Spleen (tissue), 11 donors: ENCODE data around the gene SLAIN2. TPM values are rescaled to one million over a fixed set of nuclear protein-coding genes. Genes with fewer than 3 reads are reported as not detected.

Experiments
- DNase-seq: peaks from one replicate; pipeline ENCODE4 v3.0.0-alpha.2; 2020
- H3K27ac ChIP-seq, 8 donors: fragments of 200-600 bp; sonication (generic) in 7 of 8; 1 replicate in 4 of 8; 2 replicates in 4 of 8; pipeline versions ENCODE4 v1.5.0 to v1.8.0; 2016 to 2021; ENCODE audit warnings: inconsistent platforms in 4 of 8, mild to moderate bottlenecking in 4 of 8, moderate library complexity in 1 of 8
- H3K27me3 ChIP-seq, 7 donors: fragments of 200-600 bp; sonication (generic) in 6 of 7; replicated peaks in 1 of 7; 1 replicate in 4 of 7; 2 replicates in 3 of 7; pipeline versions ENCODE4 v1.5.0 to v1.8.0; 2016 to 2021; ENCODE audit warnings: inconsistent platforms in 3 of 7, mild to moderate bottlenecking in 1 of 7
- H3K36me3 ChIP-seq, 6 donors: fragments of 200-600 bp; sonication (generic) in 5 of 6; 1 replicate in 4 of 6; 2 replicates in 2 of 6; pipeline versions ENCODE4 v1.5.0 to v1.8.0; 2016 to 2021; ENCODE audit warnings: inconsistent platforms in 2 of 6
- H3K4me1 ChIP-seq, 6 donors: fragments of 200-600 bp; sonication (generic) in 5 of 6; 1 replicate in 3 of 6; 2 replicates in 3 of 6; pipeline versions ENCODE4 v1.5.0 to v1.8.0; 2016 to 2021; ENCODE audit warnings: inconsistent platforms in 3 of 6
- H3K4me3 ChIP-seq, 8 donors: fragments of 200-600 bp; sonication (generic) in 7 of 8; 1 replicate in 4 of 8; 2 replicates in 4 of 8; pipeline versions ENCODE4 v1.5.0 to v1.8.0; 2016 to 2021; ENCODE audit warnings: inconsistent platforms in 4 of 8, mild to moderate bottlenecking in 4 of 8, moderate library complexity in 2 of 8
- H3K9me3 ChIP-seq, 8 donors: fragments of 200-600 bp; sonication (generic) in 7 of 8; 1 replicate in 4 of 8; 2 replicates in 4 of 8; pipeline versions ENCODE4 v1.5.0 to v1.8.0; 2016 to 2021; ENCODE audit warnings: inconsistent platforms in 4 of 8
- CTCF ChIP-seq, 11 experiments: fragments of 200-600 bp in 7 of 11; fragments of 450-650 bp in 4 of 11; sonication (generic) in 4 of 11; IDR thresholded peaks in 8 of 11; conservative IDR thresholded peaks in 3 of 11; 1 replicate in 7 of 11; 2 replicates in 4 of 11; pipeline versions ENCODE4 v1.4.0 to v1.8.0; 2016 to 2021; ENCODE audit warnings: antibody characterized with exemption in 11 of 11, inconsistent platforms in 4 of 11, mild to moderate bottlenecking in 1 of 11
- POLR2A ChIP-seq, 3 donors: fragments of 450-650 bp; IDR thresholded peaks; one replicate each; pipeline ENCODE4 v1.5.1; 2017; ENCODE audit warnings: antibody characterized with exemption in 3 of 3, mild to moderate bottlenecking in 1 of 3
- POLR2AphosphoS5 ChIP-seq, 3 donors: sonication (generic); formaldehyde crosslinking; IDR thresholded peaks; one replicate each; pipeline ENCODE4 v1.5.1; 2017; ENCODE audit warnings: antibody characterized with exemption in 3 of 3
- WGBS, 5 donors: extraction: QIAGEN DNeasy Blood & Tissue Kit in 3 of 5; methylation state at CpG; one replicate each; pipeline versions ENCODE4 v1.1.5 to v1.1.7; 2013 to 2018; 5-methylcytosine and 5-hydroxymethylcytosine counted together
- intact Hi-C: fragments of 100-400 bp; cut with DNase I; formaldehyde crosslinking; loops from one replicate; pipeline ENCODE4 v1.15.0; 2023; ENCODE audit warnings: low total_unique reads
- polyA plus RNA-seq, 3 donors: library from polyadenylated mRNA; stranded (reverse); fragments of 200-250 nt; gene quantifications; one replicate each; pipeline ENCODE4 v1.2.1, GENCODE V29; 2013
- total RNA-seq, 7 donors: library from RNA; depleted of rRNA in 3 of 7; stranded (reverse); fragments of >200 nt in 3 of 7; fragmentation: NEBNext Ultra II Directional in 4 of 7; extraction: Animal tissue kit (Norgen Biotek cat#: 25700) in 4 of 7; gene quantifications; one replicate each; pipeline versions ENCODE4 v1.1.0 to v1.2.1, GENCODE V29; 2016 to 2021
- donor health status: healthy with polysubstance abuse.
- donor health status: DM: no; HTN: no; CAD: no; lungs with moderate emphysema.
- donor health status: DM: no; HTN: no; CAD: no.
- donor health status: Bipolar disorder and iron deficiency.
- donor health status: healthy.
- donor health status: DM: no; HTN: no; CAD: no.
- donor health status: DM: yes; HTN: yes; CAD: no.

Gene SLAIN2
- total and polyA plus RNA-seq, 10 donors: 6.6 to 69.1 (median 45.1) TPM

DNA sequence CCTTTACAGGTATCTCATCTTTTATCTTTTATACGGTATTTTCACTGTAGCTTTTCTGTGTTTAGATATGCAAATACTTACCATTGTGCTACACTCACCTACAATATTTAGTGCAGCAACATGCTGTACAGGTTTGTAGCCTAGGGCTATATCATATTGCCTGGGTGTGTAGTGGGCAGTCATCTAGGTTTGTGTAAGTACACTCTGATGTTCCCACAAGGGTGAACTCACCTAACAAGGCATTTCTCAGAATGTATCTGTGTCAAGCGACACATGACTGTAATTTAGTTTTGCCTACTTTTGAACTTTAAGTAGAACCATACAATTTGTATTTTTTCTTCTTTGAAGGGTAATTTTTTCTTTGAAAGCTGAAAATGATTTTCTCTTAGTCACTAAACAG, 87.6 kb downstream of the SLAIN2 start:
- TF ChIP-seq POLR2A (IDR thresholded peaks at IDR 0.05) (no peak), CTCF (IDR thresholded peaks at IDR 0.05 in 8 of 11, conservative IDR thresholded peaks at IDR 0.05 in 3 of 11) (no peak), POLR2AphosphoS5 (IDR thresholded peaks at IDR 0.05) (no peak)
- Histone ChIP-seq H3K27me3 (no peaks in the 10 kb centered on the region), H3K4me1 (no peaks in the 10 kb centered on the region), H3K9me3 (no peaks in the 10 kb centered on the region), H3K36me3 (peaks cover 0 to 43% (median 0%) of the 10 kb centered on the region in 6 donors), H3K4me3 (no peak overlapping the region), H3K27ac (no peak overlapping the region)
- WGBS, 5 donors: 90 to 94% (median 93%) methylated on average over 2 of the region's 2 CpGs
- DNase-seq: no peak
- intact Hi-C loops: no loop called here

- peaks cover 0 to 33% (median 0%) of the 10 kb centered on the region in 6 donors for H3K36me3 ChIP-seq
- no peaks in the 10 kb centered on the region for H3K9me3 ChIP-seq
- TF ChIP-seq POLR2A (IDR thresholded peaks at IDR 0.05): no peak
- no peak for TF ChIP-seq POLR2AphosphoS5 (IDR thresholded peaks at IDR 0.05)
- no peak for TF ChIP-seq CTCF (IDR thresholded peaks at IDR 0.05 in 8 of 11, conservative IDR thresholded peaks at IDR 0.05 in 3 of 11)
- DNase-seq: no peak
- WGBS, 5 donors: 0 to 91% (median 45%) methylated on average over 1 of the region's 1 CpG
- no peak overlapping the region for H3K27ac ChIP-seq
- intact Hi-C loops: no loop called here
- H3K4me3 ChIP-seq: no peak overlapping the region
- H3K27me3 ChIP-seq: no peaks in the 10 kb centered on the region
- no peaks in the 10 kb centered on the region for H3K4me1 ChIP-seq
Measured at GRCh38 chr4:48429709-48430474, 88.6 kb downstream of the SLAIN2 start.

DNA sequence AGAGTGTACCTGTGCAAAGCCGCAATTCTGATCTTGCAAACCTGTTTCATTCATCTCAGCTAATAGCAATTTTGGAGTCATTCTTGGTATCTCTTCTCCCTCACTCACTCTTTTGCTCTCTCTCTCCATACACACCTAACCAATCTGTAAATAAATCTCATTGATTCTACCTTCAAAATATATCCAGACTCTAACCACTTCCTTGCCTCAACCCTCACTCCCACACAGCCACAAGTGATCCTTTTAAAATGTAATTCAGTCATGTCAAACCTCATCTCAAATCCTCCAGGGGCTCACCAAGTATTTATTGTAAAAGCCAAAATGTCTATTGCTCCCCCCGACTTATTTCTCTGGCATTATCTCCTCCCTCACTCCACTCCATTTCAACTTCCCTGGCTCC, 90.1 kb downstream of the SLAIN2 start:
- Histone ChIP-seq H3K4me3 (no peak overlapping the region), H3K4me1 (no peaks in the 10 kb centered on the region), H3K27me3 (no peaks in the 10 kb centered on the region), H3K9me3 (no peaks in the 10 kb centered on the region), H3K27ac (no peak overlapping the region), H3K36me3 (peaks cover 0 to 23% (median 0%) of the 10 kb centered on the region in 6 donors)
- DNase-seq: no peak
- TF ChIP-seq CTCF (IDR thresholded peaks at IDR 0.05 in 8 of 11, conservative IDR thresholded peaks at IDR 0.05 in 3 of 11) (no peak), POLR2A (IDR thresholded peaks at IDR 0.05) (no peak), POLR2AphosphoS5 (IDR thresholded peaks at IDR 0.05) (no peak)
- intact Hi-C loops: no loop called here
- 77 to 86% (median 82%) methylated on average over 2 of the region's 2 CpGs for WGBS, 5 donors

DNA sequence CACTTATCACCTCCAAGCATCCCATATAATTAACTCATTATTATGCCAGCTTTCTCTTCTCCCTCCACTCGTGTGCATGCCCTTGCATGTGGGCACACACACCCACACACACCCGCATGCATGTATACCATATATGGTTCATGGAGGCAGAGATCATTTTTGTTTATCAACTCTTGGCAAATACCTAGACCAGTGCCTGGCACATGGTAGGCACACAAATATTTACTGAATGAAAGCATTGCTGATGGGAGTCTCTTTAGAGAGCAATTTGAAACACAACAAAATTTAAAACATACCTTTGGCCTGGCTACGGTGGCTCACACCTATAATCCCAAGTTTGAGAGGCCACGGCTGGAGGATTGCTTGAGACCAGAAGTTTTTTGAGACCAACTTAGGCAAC, 90.7 kb downstream of the SLAIN2 start:
- Histone ChIP-seq H3K4me3 (no peak overlapping the region), H3K36me3 (peaks cover 0 to 17% (median 0%) of the 10 kb centered on the region in 6 donors), H3K27me3 (no peaks in the 10 kb centered on the region), H3K27ac (no peak overlapping the region), H3K9me3 (no peaks in the 10 kb centered on the region), H3K4me1 (no peaks in the 10 kb centered on the region)
- TF ChIP-seq POLR2A (IDR thresholded peaks at IDR 0.05): no peak
- no peak for TF ChIP-seq POLR2AphosphoS5 (IDR thresholded peaks at IDR 0.05)
- TF ChIP-seq CTCF (IDR thresholded peaks at IDR 0.05 in 8 of 11, conservative IDR thresholded peaks at IDR 0.05 in 3 of 11): no peak
- intact Hi-C loops: no loop called here
- 76 to 87% (median 80%) methylated on average over 4 of the region's 4 CpGs for WGBS, 5 donors
- no peak for DNase-seq
